ENCODE measurements around the gene IFT22.
A peak's percentile ranks its signal among the peaks of the same experiment; 100 is the strongest.

GRCh38 chr7:101299511-101300464 is 21.8 kb downstream of the IFT22 start:
- no peak for TF ChIP-seq NANOG (IDR thresholded peaks at IDR 0.05; ENCODE audit: borderline replicate concordance)
- no peak for TF ChIP-seq CTCF (conservative IDR thresholded peaks at IDR 0.05; ENCODE audit: low read depth in 2 of 2)
- no peak for TF ChIP-seq REST (IDR thresholded peaks at IDR 0.05; ENCODE audit: unreplicated experiment)
- no peak for TF ChIP-seq EZH2 (IDR thresholded peaks at IDR 0.05; ENCODE audit: low read depth, unreplicated experiment)
- no peak for TF ChIP-seq JUNB (IDR thresholded peaks at IDR 0.05; ENCODE audit: unreplicated experiment)
- TF ChIP-seq POLR2AphosphoS5 (IDR thresholded peaks at IDR 0.05; ENCODE audit: low read depth): peak; percentile 91
- no peak for TF ChIP-seq EZH2phosphoT487 (IDR thresholded peaks at IDR 0.05; ENCODE audit: unreplicated experiment)
- TF ChIP-seq ZNF462 (CRISPR knock-in tag; IDR thresholded peaks at IDR 0.05): no peak
